RWPE2 (cell line): ENCODE data around the gene NUP210.

Experiments
- ATAC-seq: fragments of 200-7000 bp; cut with Tn5 transposase; 3 replicates; pipeline ENCODE4 v1.9.1; 2021; ENCODE audit warnings: low read depth
- DNase-seq: peaks from one replicate; pipeline ENCODE4 v3.0.0-alpha.2; 2020; ENCODE audit warnings: low spot score
- H3K27ac ChIP-seq: fragments of 450-650 bp; 2 replicates; pipeline ENCODE4 v1.5.1; 2017; ENCODE audit warnings: mild to moderate bottlenecking; ENCODE audit not compliant: poor library complexity, severe bottlenecking
- H3K27me3 ChIP-seq: fragments of 250-450 bp; sonication (Bioruptor Pico); 2 replicates; pipeline ENCODE4 v1.5.1; 2021; ENCODE audit warnings: mild to moderate bottlenecking, moderate library complexity; ENCODE audit not compliant: insufficient read depth, poor library complexity, severe bottlenecking
- H3K36me3 ChIP-seq: fragments of 250-450 bp; sonication (Bioruptor Pico); 2 replicates; pipeline ENCODE4 v1.5.1; 2020; ENCODE audit warnings: low read depth, mild to moderate bottlenecking, moderate library complexity
- H3K4me1 ChIP-seq: fragments of 250-450 bp; sonication (Bioruptor Pico); 2 replicates; pipeline ENCODE4 v1.5.1; 2021; ENCODE audit warnings: mild to moderate bottlenecking, moderate library complexity; ENCODE audit not compliant: insufficient read depth, poor library complexity, severe bottlenecking
- H3K4me3 ChIP-seq: fragments of 250-450 bp; sonication (Bioruptor Pico); 2 replicates; pipeline ENCODE4 v1.5.1; 2021; ENCODE audit warnings: mild to moderate bottlenecking, moderate library complexity; ENCODE audit not compliant: severe bottlenecking
- H3K9me3 ChIP-seq: fragments of 250-450 bp; sonication (Bioruptor Pico); 2 replicates; pipeline ENCODE4 v1.5.1; 2021; ENCODE audit warnings: mild to moderate bottlenecking, moderate library complexity; ENCODE audit not compliant: severe bottlenecking
- CTCF ChIP-seq: fragments of 450-650 bp; IDR thresholded peaks from one replicate; pipeline ENCODE4 v1.5.1; 2017; ENCODE audit warnings: mild to moderate bottlenecking, moderate library complexity; ENCODE audit not compliant: poor library complexity, severe bottlenecking

NUP210 gene

GRCh38 chr3:13376091-13376490 is 44.0 kb downstream of the NUP210 start:
- Histone ChIP-seq H3K27me3 (no peaks in the 10 kb centered on the region), H3K36me3 (no peaks in the 10 kb centered on the region)
- no peak for ATAC-seq

DNA sequence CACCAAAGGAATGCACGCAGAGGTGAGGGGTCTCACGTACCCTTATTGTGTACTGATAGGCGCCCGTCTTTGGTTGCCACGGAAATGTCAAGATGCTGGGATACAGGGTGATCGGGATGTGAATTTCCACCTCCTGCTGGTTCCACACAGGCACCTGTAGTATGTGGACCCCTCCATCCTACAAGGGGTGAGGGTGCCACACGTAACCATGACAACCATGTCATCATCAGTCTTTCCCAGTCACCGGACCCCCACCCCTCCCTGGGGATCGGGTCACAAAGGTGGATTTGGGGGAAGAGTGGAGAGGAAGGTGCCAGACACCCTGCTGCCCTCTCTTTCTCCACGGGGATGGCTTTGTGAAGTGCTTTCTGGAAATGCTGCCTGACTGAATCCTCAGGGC is 44.7 kb downstream of the NUP210 start:
- no peaks in the 10 kb centered on the region for H3K27me3 ChIP-seq
- H3K4me3 ChIP-seq, result no peak overlapping the region
- H3K9me3 ChIP-seq, result no peaks in the 10 kb centered on the region
- no peak for ATAC-seq
- no peak for DNase-seq
- no peak for TF ChIP-seq CTCF
- H3K36me3 ChIP-seq, result no peaks in the 10 kb centered on the region
- no peaks in the 10 kb centered on the region for H3K4me1 ChIP-seq
- H3K27ac ChIP-seq, result no peak overlapping the region

More at GRCh38 chr3:13376091-13376490, 44.0 kb downstream of the NUP210 start:
- Histone ChIP-seq H3K4me1 (no peaks in the 10 kb centered on the region), H3K27ac (no peak overlapping the region), H3K4me3 (no peak overlapping the region), H3K9me3 (no peaks in the 10 kb centered on the region)
- TF ChIP-seq CTCF, result no peak
- no peak for DNase-seq

DNA sequence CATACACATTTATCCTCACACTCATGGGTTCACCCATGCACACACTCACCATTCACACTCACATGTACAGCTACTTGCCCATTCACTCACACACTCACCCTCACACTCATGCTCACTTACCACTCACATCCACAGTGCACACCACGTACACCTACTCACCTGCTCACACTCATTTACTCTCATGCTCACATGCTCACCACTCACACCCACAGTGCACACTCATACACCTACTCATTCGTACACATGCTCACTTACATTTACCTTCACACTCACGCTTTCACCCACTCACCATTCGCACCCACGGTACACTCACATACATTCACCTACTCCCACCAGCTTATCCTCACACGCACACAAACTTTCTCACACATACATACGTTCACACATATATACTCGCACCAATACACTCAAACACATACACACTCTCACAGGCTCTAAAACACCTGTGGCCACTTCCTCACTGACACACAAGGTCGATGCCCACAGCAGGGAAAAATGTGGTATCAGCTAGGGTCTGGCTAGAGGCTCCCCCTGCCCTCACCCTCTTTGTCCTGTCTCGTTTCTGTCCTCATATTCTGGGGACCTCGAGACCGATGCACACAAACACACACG is 46.0 kb downstream of the NUP210 start:
- no peak for TF ChIP-seq CTCF
- Histone ChIP-seq H3K4me1 (no peaks in the 10 kb centered on the region), H3K36me3 (no peaks in the 10 kb centered on the region), H3K27ac (no peak overlapping the region), H3K4me3 (no peak overlapping the region), H3K27me3 (no peaks in the 10 kb centered on the region), H3K9me3 (no peaks in the 10 kb centered on the region)
- no peak for ATAC-seq
- no peak for DNase-seq

- H3K9me3 ChIP-seq, result no peaks in the 10 kb centered on the region
- H3K4me1 ChIP-seq, result no peaks in the 10 kb centered on the region
- no peak for ATAC-seq
- H3K4me3 ChIP-seq, result no peak overlapping the region
- no peaks in the 10 kb centered on the region for H3K27me3 ChIP-seq
- no peak overlapping the region for H3K27ac ChIP-seq
- no peaks in the 10 kb centered on the region for H3K36me3 ChIP-seq
- no peak for DNase-seq
- no peak for TF ChIP-seq CTCF
Observed at GRCh38 chr3:13372656-13373055, 47.5 kb downstream of the NUP210 start.

- Histone ChIP-seq H3K27ac (no peak overlapping the region), H3K4me1 (no peaks in the 10 kb centered on the region), H3K36me3 (no peaks in the 10 kb centered on the region), H3K9me3 (no peaks in the 10 kb centered on the region), H3K27me3 (no peaks in the 10 kb centered on the region), H3K4me3 (no peak overlapping the region)
- no peak for TF ChIP-seq CTCF
- no peak for DNase-seq
- ATAC-seq, result no peak
Observed at GRCh38 chr3:13372126-13372525, 48.0 kb downstream of the NUP210 start.
